PFSK-1 (cell line): ENCODE measurements around the gene RETREG1.

Experiments
- POLR2AphosphoS5 ChIP-seq: IDR thresholded peaks from 2 replicates; pipeline ENCODE4 v1.6.1; 2012; ENCODE audit warnings: low read depth, mild to moderate bottlenecking, control low read depth, low read length, moderate library complexity
- SIN3A ChIP-seq: IDR thresholded peaks from 2 replicates; pipeline ENCODE4 v1.6.1; 2012; ENCODE audit warnings: mild to moderate bottlenecking, low read length, moderate library complexity, borderline replicate concordance; ENCODE audit not compliant: insufficient read depth
- TAF1 ChIP-seq: IDR thresholded peaks from 2 replicates; pipeline ENCODE4 v1.6.1; 2012; ENCODE audit warnings: low read length, control low read depth, borderline replicate concordance; ENCODE audit not compliant: insufficient read depth
- TF ChIP-seq, protein P1 (sequence below), 2 experiments: IDR thresholded peaks; 2 replicates each; pipeline versions ENCODE4 v1.6.1 to v1.8.0; 2011 to 2012; ENCODE audit warnings: low read depth in 2 of 2, low read length in 2 of 2, control low read depth in 1 of 2, inconsistent platforms in 1 of 2, mild to moderate bottlenecking in 1 of 2, moderate library complexity in 1 of 2; ENCODE audit not compliant: insufficient read depth in 1 of 2

DNA sequence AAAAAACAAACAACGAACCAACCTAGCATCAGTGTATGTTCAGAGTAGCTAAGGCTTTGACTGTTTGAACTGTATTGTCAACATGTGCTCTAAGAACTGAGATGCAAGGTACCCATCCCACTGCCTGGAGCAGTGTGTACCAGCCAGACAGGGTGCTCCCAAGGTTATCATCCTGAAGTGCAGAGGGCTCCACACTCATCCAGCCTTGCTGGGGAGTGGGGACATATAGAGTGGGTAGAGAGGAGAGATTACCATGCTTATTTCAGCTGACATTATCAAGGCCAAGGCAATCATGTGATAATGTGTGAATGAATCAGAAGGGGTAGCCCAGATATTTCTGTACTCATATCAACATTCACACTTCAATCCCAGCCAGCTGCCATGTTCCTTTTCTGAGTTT is 82.5 kb downstream of the RETREG1 start:
- TF ChIP-seq POLR2AphosphoS5: no peak
- TF ChIP-seq, protein P1, sequence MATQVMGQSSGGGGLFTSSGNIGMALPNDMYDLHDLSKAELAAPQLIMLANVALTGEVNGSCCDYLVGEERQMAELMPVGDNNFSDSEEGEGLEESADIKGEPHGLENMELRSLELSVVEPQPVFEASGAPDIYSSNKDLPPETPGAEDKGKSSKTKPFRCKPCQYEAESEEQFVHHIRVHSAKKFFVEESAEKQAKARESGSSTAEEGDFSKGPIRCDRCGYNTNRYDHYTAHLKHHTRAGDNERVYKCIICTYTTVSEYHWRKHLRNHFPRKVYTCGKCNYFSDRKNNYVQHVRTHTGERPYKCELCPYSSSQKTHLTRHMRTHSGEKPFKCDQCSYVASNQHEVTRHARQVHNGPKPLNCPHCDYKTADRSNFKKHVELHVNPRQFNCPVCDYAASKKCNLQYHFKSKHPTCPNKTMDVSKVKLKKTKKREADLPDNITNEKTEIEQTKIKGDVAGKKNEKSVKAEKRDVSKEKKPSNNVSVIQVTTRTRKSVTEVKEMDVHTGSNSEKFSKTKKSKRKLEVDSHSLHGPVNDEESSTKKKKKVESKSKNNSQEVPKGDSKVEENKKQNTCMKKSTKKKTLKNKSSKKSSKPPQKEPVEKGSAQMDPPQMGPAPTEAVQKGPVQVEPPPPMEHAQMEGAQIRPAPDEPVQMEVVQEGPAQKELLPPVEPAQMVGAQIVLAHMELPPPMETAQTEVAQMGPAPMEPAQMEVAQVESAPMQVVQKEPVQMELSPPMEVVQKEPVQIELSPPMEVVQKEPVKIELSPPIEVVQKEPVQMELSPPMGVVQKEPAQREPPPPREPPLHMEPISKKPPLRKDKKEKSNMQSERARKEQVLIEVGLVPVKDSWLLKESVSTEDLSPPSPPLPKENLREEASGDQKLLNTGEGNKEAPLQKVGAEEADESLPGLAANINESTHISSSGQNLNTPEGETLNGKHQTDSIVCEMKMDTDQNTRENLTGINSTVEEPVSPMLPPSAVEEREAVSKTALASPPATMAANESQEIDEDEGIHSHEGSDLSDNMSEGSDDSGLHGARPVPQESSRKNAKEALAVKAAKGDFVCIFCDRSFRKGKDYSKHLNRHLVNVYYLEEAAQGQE (IDR thresholded peaks at IDR 0.05; ENCODE audit: insufficient read depth in 1 of 2, low read depth in 2 of 2, low read length in 2 of 2): no peak
- no peak for TF ChIP-seq TAF1
- TF ChIP-seq SIN3A: no peak
